Adipocyte (in vitro differentiated cells): ENCODE data around the gene APOL3.
"Not testable (repeated sequence)": the region's sequence is repeated elsewhere in the genome, so short reads cannot be mapped to it uniquely, and the experiment has no call there.

Source experiments
- DNase-seq: peaks from one replicate; pipeline ENCODE4 v3.0.0-alpha.2; 2015; ENCODE audit warnings: low read depth
- H3K27me3 ChIP-seq: replicated peaks from 2 replicates; pipeline ENCODE4 v1.7.0; 2013; ENCODE audit warnings: mild to moderate bottlenecking, low read length, moderate library complexity; ENCODE audit not compliant: control insufficient read depth, insufficient read depth
- H3K36me3 ChIP-seq: 2 replicates; pipeline ENCODE4 v1.7.0; 2013; ENCODE audit warnings: low read length, mild to moderate bottlenecking, moderate library complexity; ENCODE audit not compliant: control insufficient read depth, insufficient read depth, severe bottlenecking
- H3K4me1 ChIP-seq: 2 replicates; pipeline ENCODE4 v1.7.0; 2013; ENCODE audit warnings: mild to moderate bottlenecking, low read length, moderate library complexity; ENCODE audit not compliant: control insufficient read depth, insufficient read depth
- H3K4me3 ChIP-seq: 2 replicates; pipeline ENCODE4 v1.7.0; 2013; ENCODE audit warnings: mild to moderate bottlenecking, low read length, moderate library complexity
- H3K9ac ChIP-seq: 2 replicates; pipeline ENCODE4 v1.7.0; 2013; ENCODE audit warnings: mild to moderate bottlenecking, low read length, moderate library complexity
- H3K9me3 ChIP-seq: 2 replicates; pipeline ENCODE4 v1.7.0; 2013; ENCODE audit warnings: mild to moderate bottlenecking, low read length, moderate library complexity; ENCODE audit not compliant: control insufficient read depth

APOL3 gene

DNA sequence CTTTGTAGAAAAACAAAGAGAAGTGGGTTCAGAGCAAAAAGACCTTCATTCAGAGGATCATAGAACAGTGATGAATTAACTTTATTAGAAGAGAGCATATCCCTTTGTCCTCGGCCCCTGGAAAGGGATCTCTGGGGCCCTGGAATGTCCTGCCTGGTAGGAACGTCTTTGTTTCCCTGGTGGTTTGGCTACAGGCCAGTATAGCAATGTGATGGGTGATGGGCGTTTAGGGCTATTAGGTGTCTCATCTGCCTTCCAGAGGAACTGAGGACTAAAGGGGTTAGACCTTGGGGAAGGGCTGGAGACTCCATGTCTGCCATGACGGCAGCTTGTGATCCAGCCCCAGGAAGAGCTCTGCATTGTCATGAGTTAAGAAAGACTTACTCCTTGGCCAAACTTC, 32.0 kb upstream of the APOL3 start:
- Histone ChIP-seq H3K9me3 (no peaks in the 10 kb centered on the region), H3K9ac (no peak overlapping the region), H3K4me1 (peaks cover 17% of the 10 kb centered on the region), H3K27me3 (no peaks in the 10 kb centered on the region), H3K36me3 (no peaks in the 10 kb centered on the region), H3K4me3 (no peak overlapping the region)
- DNase-seq: no peak

DNA sequence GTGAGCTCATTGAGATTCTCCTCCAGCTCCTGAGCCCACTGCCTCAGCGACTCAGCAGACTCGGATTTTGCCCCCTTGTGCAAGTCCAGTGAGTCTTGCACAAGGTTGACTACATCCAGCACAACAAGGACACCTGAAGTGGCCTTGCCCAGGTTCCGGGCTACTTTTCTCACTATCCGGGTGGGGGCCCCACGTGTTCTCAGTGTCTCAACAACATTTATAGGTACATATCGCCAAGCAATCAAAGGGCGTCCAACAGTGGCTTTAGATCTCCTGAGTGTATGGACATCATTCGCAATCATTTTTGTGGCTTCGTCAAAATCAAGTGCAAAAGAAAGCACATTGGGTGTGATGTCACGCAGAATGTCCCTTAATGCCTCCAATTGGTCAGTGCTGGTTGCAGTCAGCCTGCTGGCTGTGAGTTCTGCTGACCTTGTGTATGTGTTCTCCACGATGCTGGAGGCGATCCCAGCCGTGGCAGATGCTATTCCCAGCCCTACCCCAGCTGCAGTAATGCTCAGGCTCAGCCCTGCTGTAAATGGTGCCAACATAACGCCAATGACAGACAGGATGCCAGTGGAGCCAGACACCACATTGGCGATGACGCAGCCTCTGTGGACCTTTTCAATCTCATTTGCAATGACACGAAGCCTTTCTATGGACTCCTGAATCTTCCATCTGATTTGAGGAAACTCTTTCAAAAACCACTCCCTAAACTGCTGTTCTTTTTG, 30.7 kb upstream of the APOL3 start:
- peak; percentile 21 for DNase-seq
- Histone ChIP-seq H3K4me1 (peaks cover 8% of the 10 kb centered on the region), H3K36me3 (no peaks in the 10 kb centered on the region), H3K4me3 (no peak overlapping the region), H3K9ac (no peak overlapping the region), H3K27me3 (no peaks in the 10 kb centered on the region), H3K9me3 (no peaks in the 10 kb centered on the region)

DNA sequence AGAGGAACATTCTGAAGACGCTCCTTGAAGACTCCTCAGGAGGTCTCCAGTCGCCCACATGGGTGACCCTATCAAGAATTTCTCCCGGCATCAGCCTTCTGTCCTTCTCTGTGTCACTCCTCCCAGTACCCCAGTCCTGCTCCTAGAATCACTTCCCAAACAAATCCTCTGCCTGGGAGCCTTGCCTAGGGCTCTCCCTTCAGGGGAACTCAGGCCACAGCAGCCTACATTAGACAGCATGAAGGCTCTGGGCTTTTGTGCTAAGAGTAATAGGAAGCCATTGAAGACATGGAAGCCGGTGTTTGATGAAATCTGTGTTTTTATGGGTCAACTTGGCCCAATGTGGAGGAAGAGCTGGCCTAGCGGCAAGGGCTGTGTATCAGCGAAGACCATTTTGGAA, 27.3 kb upstream of the APOL3 start:
- H3K27me3 ChIP-seq, DNase-seq, H3K9ac ChIP-seq, H3K4me3 ChIP-seq, H3K36me3 ChIP-seq, H3K9me3 ChIP-seq: not testable (repeated sequence)
- peaks cover 19% of the 10 kb centered on the region for H3K4me1 ChIP-seq

DNA sequence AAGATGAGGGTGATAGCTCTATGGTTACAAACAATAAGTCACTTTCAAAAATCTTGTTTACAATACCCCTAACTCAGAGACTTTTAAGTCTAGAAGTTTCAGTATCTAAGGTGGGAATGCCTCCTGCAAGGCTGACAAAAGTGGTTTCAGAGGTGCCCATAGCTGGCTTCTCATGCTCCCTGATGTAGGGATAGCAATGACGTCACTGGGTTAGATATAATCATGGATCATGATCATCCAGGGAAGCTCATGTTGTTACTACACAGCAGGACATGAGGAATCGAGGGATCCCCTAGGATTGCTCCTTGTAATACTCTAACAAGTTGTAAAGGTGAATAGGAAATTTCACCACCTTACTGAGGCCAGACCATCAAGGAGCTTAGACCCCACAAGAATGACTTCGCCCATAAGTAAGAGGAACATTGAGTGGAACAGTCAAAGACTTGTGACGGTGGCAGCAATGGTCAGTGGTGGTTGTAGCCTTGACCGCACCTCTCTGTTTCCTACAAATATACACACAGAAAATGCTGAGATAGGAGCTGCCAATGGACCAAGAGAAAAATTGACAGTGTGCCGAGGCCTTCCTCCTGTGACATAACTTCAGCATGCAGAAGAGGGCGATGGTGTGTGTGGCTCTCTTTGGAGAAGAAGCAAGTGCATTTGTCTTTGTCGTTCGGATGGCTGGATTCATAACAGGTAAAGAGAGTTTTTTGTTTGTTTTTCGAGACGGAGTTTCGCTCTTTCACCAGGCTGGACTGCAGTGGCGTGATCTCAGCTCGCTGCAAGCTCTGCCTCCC, 25.5 kb upstream of the APOL3 start:
- DNase-seq: no peak
- Histone ChIP-seq H3K9ac (no peak overlapping the region), H3K36me3 (no peaks in the 10 kb centered on the region), H3K4me1 (peaks cover 14% of the 10 kb centered on the region), H3K9me3 (no peaks in the 10 kb centered on the region), H3K4me3 (no peak overlapping the region), H3K27me3 (no peaks in the 10 kb centered on the region)

DNA sequence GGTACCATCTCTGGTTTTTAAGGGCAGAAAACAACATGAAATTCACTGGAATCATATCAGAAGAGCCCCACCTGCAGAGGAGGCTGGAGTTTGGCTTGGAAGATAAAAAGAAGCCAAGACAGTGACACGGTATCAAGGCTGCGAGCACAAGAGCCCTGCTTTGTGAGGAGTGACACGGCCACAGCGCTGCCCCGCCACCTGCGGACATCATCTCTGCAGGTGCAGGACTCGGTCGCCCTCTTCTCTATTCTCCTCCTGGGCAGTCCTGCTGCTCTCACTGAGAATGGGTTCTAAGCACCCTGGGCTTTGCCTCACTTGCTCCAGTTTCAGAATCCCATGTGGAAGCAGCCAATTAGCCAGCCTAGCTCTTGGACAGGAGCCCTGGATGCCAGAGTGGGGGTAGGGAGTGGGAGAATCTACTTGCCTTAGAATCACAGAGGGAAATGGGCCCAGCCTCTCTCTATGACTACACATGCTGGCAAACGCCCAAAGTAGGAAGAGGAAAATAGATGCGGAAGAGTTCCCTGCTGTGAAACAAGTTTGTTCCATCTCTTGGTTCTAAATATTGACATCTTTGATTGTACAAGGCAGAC, 24.0 kb upstream of the APOL3 start:
- Histone ChIP-seq H3K4me3 (no peak overlapping the region), H3K9ac (no peak overlapping the region), H3K36me3 (no peaks in the 10 kb centered on the region), H3K9me3 (no peaks in the 10 kb centered on the region), H3K4me1 (peaks cover 14% of the 10 kb centered on the region), H3K27me3 (no peaks in the 10 kb centered on the region)
- peak; percentile 34 for DNase-seq

DNA sequence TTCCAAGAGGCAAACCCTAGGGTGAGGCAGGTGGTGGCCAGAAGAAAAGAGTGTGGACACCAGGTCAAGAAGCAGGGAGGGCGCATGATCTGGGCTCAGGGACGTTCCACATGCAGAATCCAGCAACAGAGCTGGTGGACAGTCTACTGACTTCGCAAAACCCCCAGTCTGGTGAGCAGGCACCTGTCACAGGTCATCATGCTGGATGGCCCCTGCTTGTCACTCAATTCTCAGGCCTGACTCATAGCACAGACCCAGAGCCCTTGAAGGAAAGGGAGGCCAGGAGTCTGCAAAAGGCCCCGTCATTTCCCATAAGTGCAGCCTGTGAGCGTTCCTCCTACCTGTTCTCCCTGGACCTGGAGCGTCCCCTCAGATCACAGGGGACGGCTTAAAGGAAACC, 22.9 kb upstream of the APOL3 start:
- Histone ChIP-seq H3K4me3 (no peak overlapping the region), H3K4me1 (peaks cover 14% of the 10 kb centered on the region), H3K9ac (no peak overlapping the region), H3K9me3 (no peaks in the 10 kb centered on the region), H3K36me3 (no peaks in the 10 kb centered on the region), H3K27me3 (no peaks in the 10 kb centered on the region)
- DNase-seq: no peak

DNA sequence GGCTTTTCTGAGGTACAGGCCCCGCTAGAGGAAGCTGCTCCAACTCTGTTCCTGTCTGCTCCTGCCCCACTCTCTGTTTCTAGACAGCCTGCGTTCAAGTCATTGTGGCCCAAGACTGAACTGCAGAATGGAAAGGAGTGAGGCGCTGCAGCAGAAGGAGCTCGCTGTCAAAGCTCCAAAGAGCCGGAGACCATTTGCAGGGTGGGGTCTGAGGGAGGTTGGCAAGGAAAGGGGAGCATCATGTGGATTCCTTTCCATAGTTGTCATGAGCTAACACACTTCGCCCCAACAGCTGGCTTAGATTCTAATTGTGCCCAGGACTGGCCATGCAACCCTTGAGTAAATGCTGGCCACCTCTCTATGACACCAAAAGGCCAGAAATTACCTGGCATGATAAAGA, 22.3 kb upstream of the APOL3 start:
- H3K9me3 ChIP-seq: no peaks in the 10 kb centered on the region
- H3K27me3 ChIP-seq: no peaks in the 10 kb centered on the region
- no peak overlapping the region for H3K9ac ChIP-seq
- no peak overlapping the region for H3K4me3 ChIP-seq
- H3K4me1 ChIP-seq: peaks cover 14% of the 10 kb centered on the region
- no peaks in the 10 kb centered on the region for H3K36me3 ChIP-seq
- no peak for DNase-seq

DNA sequence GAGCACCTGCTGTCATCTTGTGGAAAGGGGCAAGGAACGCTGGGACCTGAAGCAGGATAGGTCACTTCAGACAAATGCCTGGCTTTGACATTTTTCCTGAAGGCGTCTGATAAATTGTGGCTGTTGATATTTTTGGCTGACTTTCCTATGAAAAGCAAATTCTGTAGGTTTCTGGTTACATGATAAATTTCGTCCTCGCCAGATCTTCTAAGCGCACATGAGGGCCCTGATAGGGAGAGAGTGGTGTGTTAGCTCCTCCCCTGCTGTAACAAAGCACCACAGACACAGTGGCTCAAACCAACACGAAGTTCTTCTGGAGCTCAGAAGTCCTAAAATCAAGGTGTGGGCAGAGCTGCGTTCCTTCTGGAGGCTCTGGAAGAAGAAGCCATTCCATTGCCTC, 21.5 kb upstream of the APOL3 start:
- no peaks in the 10 kb centered on the region for H3K36me3 ChIP-seq
- no peaks in the 10 kb centered on the region for H3K9me3 ChIP-seq
- H3K27me3 ChIP-seq: no peaks in the 10 kb centered on the region
- no peak overlapping the region for H3K9ac ChIP-seq
- peaks cover 14% of the 10 kb centered on the region for H3K4me1 ChIP-seq
- no peak overlapping the region for H3K4me3 ChIP-seq
- no peak for DNase-seq

DNA sequence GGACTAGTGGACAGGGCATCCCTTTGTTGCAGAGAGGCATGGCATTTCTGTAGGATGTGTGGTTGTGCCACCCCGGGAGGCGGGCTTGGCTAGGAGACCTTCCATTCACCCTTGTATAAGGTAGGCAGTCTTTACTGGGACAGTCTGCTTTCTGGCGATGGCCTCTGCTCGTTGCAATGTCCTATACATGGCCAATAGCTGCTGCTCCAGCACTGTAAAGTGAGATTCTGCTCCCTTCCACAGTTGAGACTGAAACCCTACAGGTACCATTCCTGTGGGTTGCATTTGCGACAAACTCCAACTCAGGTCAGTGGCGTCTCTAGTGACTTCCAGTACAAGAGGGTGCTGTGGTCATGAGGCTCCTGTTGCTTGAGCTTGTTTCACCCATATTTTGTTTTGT, 20.4 kb upstream of the APOL3 start:
- Histone ChIP-seq H3K4me1 (peaks cover 14% of the 10 kb centered on the region), H3K4me3 (no peak overlapping the region), H3K9me3 (no peaks in the 10 kb centered on the region), H3K9ac (no peak overlapping the region), H3K36me3 (no peaks in the 10 kb centered on the region), H3K27me3 (no peaks in the 10 kb centered on the region)
- no peak for DNase-seq

DNA sequence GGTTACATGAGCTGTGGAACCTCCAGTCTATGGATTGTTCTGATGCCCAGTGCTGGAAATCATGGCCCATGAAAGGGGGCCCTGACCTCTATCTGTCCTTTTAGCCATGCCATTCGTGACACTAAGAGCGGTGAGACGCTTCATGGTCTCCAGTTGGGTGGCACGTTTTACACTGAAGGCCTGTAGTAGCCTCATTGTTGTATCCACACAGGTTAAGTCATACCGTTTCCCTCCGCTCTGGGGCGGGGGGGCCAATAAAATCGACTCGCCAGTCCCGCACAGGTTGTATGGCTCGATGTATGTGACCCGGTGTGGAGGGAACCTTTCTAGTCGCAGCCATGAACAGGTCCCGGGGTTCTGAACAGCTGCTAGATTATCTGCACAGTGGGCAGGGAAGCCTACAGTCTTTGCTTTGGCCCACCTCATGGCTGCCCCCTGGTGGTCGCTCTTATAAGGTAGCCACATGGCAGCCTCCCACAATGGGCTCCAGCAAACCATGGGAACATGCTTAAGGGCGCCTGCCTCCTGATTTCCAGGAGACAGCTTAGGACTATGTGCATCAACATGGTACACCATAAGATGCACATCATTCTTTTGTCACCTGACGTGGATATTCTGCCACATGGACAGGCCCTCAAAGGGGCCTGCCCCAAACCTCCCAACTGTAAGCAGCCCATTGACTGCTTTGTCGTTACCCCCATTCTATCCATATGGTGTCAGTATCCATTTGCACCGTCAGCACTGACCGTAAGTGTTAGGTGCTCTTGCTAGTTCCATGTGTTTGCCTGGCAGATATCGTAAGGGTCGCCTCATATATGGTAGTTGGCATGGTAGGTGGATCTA, 19.7 kb upstream of the APOL3 start:
- Histone ChIP-seq H3K9me3 (no peaks in the 10 kb centered on the region), H3K9ac (no peak overlapping the region), H3K4me3 (no peak overlapping the region), H3K27me3 (no peaks in the 10 kb centered on the region), H3K4me1 (peaks cover 14% of the 10 kb centered on the region), H3K36me3 (no peaks in the 10 kb centered on the region)
- peak; percentile 90 for DNase-seq

DNA sequence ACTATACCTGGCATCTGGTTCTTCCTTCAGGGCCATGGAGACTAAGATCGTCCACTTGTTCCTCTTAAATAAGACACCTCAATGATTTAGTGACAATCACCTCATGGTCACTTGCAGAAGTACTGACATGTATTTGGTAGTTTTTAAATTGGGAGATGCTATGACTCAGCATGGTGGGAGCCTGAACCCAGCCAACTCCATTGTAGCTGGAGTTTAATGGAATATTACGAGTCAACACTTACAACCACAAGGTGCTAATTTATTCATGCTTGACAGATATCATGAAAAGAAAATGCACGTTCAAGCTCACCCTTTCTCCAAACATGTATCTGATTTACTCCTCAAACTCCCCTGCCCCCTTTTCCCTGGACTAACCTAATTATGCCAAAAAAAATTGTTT, 16.6 kb upstream of the APOL3 start:
- DNase-seq: no peak
- Histone ChIP-seq H3K4me3 (no peak overlapping the region), H3K9me3 (no peaks in the 10 kb centered on the region), H3K4me1 (no peaks in the 10 kb centered on the region), H3K9ac (no peak overlapping the region), H3K27me3 (no peaks in the 10 kb centered on the region), H3K36me3 (no peaks in the 10 kb centered on the region)
